ENCODE results near the gene CENPX.
"Not testable (repeated sequence)": the region's sequence is repeated elsewhere in the genome, so short reads cannot be mapped to it uniquely, and the experiment has no call there.

CENPX gene

GRCh38 chr17:81998212-81998611 lies 24.5 kb downstream of the CENPX start:
- no peak for DNase-seq (ENCODE audit: low read depth)

GRCh38 chr17:81996757-81997441 lies 25.8 kb downstream of the CENPX start:
- no peak for DNase-seq (ENCODE audit: low read depth)

GRCh38 chr17:81996232-81996756 lies 26.4 kb downstream of the CENPX start:
- DNase-seq (ENCODE audit: low read depth), result no peak

DNA sequence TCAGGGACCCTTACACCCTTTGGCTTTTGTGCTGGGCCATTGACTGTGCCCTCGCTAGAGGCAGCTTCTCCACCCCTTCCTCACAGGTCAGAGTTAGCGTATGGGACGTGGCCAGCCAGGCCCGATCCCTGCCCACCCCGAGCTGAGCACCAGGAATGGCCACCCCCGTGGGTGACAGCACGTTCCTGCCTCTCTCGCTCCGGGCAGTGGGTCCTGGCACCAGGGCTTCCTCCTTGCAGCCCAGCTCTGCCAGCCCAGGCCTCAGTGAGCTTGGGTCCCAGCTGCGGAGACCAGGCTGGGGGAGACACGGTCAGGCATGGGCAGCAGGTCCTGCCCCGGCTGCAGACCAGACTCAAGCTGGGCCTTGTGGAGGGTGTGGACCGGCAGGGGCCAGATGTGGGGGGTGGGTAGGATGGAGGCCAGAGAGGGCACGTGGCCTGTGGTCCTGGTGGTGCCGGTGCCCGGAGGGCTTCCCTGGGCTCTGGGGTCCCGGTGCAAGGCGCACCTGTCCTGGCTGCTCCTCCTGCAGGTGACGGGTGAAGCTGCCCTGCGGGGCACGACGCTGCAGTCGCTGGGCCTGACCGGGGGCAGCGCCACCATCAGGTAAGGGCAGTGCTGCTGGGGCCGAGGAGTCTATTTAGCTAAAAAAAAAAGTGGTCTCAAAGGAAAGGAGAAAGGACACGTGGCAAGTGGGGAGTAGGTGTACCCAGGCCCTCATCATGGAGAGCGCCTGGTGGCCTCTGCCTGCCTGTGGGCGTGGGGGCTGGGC lies 27.0 kb downstream of the CENPX start:
- no peak for DNase-seq (ENCODE audit: low read depth)

GRCh38 chr17:81994593-81995462 lies 27.9 kb downstream of the CENPX start:
- no peak for DNase-seq (ENCODE audit: low read depth)

DNA sequence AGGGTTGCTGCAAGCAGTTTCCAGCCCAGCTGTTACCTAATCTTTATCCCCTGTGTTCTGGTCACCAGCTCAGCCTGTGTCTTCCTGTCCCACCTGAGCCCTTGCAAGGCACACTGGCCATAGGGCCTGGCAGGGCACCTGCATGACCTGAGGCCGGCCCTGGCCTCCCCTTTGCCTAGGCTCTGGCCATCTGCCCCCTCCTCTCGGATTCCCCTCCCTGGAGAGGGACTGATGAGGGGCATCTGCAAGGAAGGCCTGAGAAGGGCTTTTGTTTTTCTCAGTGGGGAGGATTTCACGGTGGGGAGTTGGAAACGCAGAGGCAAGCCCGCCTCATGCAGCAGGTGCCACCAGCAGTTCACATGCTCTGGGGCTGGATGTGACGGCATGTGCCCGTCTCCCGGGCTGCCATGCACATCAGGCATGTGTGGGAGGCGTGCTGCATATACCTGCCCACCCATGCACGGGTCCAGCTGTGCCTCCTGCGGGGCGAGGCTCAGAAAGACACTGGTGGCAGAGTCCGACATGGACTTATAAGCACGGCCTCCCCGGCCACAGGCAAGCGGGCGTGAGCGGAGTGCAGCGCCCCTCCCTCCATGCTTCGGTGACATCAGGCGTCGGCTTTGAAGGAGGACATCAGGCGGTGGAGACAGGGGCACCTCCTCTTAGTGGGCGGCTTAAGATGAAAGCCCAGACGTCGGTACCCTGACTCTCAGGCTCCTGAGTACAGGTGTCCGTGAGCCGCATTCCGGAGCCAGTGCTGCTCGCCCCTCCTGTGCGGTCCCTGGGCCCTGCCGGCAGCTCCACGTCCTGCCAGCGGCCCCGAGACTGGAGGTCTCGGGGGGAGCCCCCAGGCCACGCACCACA lies 28.7 kb downstream of the CENPX start:
- DNase-seq (ENCODE audit: low read depth), result no peak

GRCh38 chr17:81992306-81993102 lies 30.2 kb downstream of the CENPX start:
- DNase-seq (ENCODE audit: low read depth), result no peak

DNA sequence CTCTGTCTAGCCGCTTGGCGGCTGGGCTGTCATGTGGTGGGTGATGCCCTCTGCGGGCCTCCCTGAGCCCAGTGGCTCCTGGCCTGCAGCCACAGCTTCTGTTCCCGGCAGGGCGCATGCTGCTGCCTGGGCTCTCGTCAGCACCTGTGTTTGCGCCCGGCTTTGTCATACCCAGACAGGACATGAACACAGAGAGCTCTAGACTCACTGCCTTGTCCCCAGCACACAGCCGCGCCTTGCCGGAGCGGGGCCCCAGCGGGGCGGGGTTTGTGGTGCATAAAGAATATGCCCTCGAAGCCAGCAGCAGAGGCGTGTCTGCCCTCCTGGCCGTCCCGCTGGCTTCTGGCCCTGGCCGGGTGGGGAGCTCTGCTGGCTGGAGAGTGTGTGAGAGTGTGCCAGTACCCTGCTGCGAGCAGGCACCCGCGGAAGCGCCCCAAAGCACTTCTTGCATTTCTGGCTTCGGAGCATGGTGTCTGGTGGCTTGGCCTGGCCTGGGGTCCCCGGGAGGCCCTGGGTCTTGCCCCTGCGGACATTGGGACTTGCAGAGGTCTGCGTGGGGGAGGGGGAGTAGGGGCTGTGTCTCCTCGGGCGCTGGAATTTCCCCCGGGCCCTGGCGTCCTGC lies 30.9 kb downstream of the CENPX start:
- DNase-seq (ENCODE audit: low read depth), result no peak

GRCh38 chr17:81990836-81991683 lies 31.6 kb downstream of the CENPX start:
- no peak for DNase-seq (ENCODE audit: low read depth)

DNA sequence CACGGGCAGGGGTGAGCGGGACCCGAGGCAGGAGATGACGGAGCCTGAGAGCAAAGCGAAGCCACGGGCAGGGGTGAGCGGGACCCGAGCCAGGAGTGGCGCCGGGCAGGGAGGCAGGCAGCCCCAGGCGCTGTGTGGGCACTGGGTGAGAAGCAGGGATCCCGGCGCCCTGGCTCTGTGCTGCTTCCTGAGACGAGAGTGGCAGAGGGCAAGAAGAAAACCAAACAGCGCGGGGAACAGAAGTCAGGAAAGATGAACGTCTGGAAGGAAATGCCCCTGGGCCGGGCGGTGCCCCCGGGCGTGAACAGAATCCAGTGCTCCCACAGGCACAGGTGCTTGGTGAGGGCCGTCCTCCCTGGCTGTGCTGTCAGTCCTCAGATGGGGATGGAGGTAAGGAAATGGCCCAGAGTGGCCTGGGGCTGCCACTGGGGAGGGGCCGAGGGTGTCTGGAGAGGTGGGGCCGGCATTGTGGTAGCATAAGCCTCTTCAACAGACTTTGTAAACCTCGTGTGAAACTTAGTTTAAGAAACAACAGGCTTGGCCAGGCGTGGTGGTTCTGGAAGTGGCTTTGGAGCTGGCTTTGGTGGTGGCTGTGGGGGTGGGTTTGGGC lies 35.4 kb downstream of the CENPX start:
- DNase-seq (ENCODE audit: low read depth), result no peak

DNA sequence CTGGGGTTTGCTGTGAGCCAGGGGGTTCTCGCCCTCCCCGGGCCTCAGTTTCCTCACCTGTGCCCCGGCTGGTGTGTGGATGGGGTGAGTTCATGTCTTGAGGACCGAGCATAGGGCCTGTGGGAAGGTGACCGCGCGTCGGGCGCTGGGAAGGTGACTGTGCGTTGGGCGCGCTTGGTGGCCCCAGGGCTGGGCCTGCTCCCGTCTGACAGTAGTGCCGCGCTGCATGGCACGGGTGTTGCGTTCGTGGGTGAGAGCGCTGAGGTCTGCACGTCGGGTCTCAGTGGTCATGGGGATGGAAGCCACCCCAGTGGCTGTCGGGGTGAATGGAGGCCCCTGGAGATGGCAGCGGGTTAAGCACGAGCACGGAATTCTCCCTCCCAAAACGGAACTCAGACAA lies 36.1 kb downstream of the CENPX start:
- no peak for DNase-seq (ENCODE audit: low read depth)

- no peak for DNase-seq (ENCODE audit: low read depth)
Measured at GRCh38 chr17:81984773-81985410, 37.8 kb downstream of the CENPX start.

- DNase-seq (ENCODE audit: low read depth), result no peak
Measured at GRCh38 chr17:81983639-81984373, 38.9 kb downstream of the CENPX start.

DNA sequence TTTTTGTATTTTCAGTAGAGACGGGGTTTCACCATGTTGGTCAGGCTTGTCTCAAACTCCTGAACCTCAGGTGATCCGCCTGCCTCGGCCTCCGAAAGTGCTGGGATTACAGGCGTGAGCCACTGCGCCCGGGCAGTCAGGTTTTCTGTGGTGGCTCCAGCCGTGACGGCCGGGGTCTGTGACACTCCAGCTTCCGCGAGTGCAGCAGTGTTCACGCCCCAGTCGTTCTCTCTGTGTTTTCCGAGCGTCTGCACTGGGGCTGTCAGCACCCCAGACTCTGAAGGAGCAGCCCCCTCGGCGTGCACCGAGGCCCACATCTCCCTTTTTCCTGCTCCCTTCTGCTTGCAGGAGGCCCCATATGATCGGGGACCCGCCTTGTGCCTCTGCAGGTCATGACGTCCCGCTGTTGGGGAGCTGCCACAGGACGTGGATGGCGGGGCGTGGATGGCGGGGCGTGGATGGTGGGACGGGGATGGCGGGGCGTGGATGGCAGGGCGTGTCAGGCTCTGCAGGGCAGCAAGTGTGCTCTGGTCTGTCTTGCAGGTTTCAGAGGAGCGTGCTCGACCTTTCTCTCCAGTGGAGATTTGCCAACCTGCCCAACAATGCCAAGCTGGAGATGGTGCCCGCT lies 39.6 kb downstream of the CENPX start:
- DNase-seq (ENCODE audit: low read depth), result no peak

GRCh38 chr17:81981511-81981910 lies 41.2 kb downstream of the CENPX start:
- not testable (repeated sequence) for DNase-seq (ENCODE audit: low read depth)

- no peak for DNase-seq (ENCODE audit: low read depth)
Measured at GRCh38 chr17:81980707-81981343, 41.9 kb downstream of the CENPX start.

DNA sequence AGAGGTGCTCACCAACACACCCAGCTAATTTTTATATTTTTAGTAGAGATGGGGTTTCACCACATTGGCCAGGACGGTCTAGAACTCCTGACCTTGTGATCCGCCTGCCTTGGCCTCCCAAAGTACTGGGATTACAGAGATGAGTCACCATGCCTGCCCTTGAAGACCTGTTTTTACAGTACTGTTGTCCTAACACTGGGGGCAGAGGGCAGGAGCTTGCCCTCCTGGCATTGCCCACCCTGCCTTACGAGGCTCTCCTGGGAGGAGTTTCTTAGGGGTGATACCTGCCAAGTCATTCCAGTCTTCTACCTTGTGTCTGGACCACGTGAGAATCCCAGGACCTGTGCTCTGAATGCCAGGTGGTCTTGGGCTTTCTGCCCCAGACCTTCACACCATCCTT lies 42.6 kb downstream of the CENPX start:
- no peak for DNase-seq (ENCODE audit: low read depth)

Data from stimulated activated CD8-positive, alpha-beta memory T cell treated with anti-CD3 and anti-CD28 coated beads, Interleukin-15, amount 100 ng/mL, for 24 hours (primary cell).